GM12875 (cell line): ENCODE results near the gene TAGLN.

Experiments used
- H3K4me3 ChIP-seq: one replicate; pipeline ENCODE4 v1.5.1; 2011; ENCODE audit warnings: low read depth, low read length, control low read depth
- CTCF ChIP-seq: IDR thresholded peaks from 2 replicates; pipeline ENCODE4 v1.5.1; 2011; ENCODE audit warnings: low read depth, mild to moderate bottlenecking, control low read depth, inconsistent platforms, low read length, moderate library complexity, borderline replicate concordance; ENCODE audit not compliant: insufficient read depth

Gene TAGLN

DNA sequence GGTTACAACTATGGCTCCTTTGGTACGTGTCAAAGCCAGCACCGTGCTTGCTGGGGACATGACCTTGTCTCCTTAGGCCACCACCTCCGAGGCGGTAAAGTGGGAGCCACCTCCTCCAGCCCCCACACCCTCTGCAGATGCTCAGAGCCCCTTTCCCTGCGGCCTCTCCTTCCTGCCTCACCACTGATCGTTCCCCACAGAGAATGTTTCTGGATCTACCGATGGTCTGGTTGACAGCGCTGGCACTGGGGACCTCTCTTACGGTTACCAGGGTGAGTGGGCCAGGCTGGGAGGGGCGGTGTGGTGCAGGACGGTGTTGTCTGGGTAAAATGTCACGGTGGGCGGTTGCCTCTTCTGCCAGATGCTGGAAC is 11.8 kb upstream of the TAGLN start:
- H3K4me3 ChIP-seq = no peak overlapping the region
- no peak for TF ChIP-seq CTCF

GRCh38 chr11:117187799-117188481 is 11.2 kb upstream of the TAGLN start:
- H3K4me3 ChIP-seq = no peak overlapping the region
- no peak for TF ChIP-seq CTCF

- no peak for TF ChIP-seq CTCF
- no peak overlapping the region for H3K4me3 ChIP-seq
Observed at GRCh38 chr11:117188620-117189081, 10.5 kb upstream of the TAGLN start.

GRCh38 chr11:117189191-117189940 is 9.8 kb upstream of the TAGLN start:
- TF ChIP-seq CTCF = no peak
- peak overlapping the region; percentile 26 for H3K4me3 ChIP-seq

- no peak for TF ChIP-seq CTCF
- H3K4me3 ChIP-seq = no peak overlapping the region
Observed at GRCh38 chr11:117189941-117190544, 9.1 kb upstream of the TAGLN start.

DNA sequence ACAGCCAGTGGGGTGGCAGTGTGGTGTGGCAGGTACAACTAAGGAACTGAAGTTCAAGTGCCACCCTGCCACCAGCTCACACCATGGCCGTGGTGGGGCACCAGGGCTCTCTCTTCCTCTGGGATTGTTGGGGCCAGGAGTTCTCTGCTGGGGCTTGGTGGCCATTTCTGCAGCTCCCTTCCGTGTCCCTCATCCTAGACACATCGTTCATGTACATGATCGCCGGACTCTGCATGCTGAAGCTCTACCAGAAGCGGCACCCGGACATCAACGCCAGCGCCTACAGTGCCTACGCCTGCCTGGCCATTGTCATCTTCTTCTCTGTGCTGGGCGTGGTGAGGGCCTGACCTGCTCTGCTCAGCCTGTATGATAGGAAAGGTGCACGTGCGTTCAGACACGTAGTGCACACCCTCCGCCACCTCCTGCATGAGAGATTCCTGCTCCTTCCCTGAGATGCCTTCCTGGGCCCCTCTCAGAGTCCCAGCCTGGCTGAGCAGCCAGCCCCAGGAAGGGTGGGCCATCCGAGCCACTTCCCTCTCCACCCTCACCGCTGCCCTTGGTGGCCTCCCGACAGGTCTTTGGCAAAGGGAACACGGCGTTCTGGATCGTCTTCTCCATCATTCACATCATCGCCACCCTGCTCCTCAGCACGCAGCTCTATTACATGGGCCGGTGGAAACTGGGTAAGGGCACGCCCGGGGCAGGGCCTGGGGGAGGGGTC is 7.3 kb upstream of the TAGLN start:
- H3K4me3 ChIP-seq = no peak overlapping the region
- TF ChIP-seq CTCF = no peak
